Measurements from ENCODE around the gene NHERF1.

DNA sequence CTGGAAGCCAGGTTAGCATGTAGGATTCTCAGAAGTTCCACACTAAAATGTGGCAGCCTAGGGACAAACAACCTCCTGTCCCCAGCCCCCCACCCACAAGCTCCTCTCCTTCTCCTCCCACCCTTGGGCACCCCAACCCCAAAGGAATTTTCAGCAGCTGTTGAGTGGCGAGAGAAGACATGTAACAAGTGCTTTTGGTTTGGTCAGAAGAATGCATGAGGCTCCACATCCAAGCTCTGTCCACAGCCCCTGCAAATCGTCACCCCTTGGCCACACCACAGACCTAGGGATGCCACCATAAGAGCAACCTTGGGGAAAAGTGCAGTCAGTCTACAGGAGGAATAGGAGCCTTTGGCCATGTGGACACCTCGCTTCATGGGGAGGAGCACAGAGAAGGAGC is 23.3 kb upstream of the NHERF1 start:
- TF ChIP-seq, protein P1, sequence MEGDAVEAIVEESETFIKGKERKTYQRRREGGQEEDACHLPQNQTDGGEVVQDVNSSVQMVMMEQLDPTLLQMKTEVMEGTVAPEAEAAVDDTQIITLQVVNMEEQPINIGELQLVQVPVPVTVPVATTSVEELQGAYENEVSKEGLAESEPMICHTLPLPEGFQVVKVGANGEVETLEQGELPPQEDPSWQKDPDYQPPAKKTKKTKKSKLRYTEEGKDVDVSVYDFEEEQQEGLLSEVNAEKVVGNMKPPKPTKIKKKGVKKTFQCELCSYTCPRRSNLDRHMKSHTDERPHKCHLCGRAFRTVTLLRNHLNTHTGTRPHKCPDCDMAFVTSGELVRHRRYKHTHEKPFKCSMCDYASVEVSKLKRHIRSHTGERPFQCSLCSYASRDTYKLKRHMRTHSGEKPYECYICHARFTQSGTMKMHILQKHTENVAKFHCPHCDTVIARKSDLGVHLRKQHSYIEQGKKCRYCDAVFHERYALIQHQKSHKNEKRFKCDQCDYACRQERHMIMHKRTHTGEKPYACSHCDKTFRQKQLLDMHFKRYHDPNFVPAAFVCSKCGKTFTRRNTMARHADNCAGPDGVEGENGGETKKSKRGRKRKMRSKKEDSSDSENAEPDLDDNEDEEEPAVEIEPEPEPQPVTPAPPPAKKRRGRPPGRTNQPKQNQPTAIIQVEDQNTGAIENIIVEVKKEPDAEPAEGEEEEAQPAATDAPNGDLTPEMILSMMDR (IDR thresholded peaks at IDR 0.05) = no peak
- no peak for TF ChIP-seq POLR2A (IDR thresholded peaks at IDR 0.05)

Measured in breast epithelium (tissue), 3 donors.